GM21619 (cell line): ENCODE measurements around the gene TAOK2.
"Not testable (repeated sequence)": the region's sequence is repeated elsewhere in the genome, so short reads cannot be mapped to it uniquely, and the experiment has no call there.

ENCODE experiments used
- ATAC-seq: cut with Tn5 transposase; IDR thresholded peaks from one replicate; pipeline ENCODE4 v1.9.1; 2021; ENCODE audit not compliant: unreplicated experiment

TAOK2 gene

GRCh38 chr16:30018731-30019158, 45.1 kb downstream of the TAOK2 start:
- no peak for ATAC-seq

GRCh38 chr16:30022887-30023286, 49.2 kb downstream of the TAOK2 start, which contains the start of gene C16orf92:
Gene C16orf92 (plus strand): TSS chr16:30023198. CDS start chr16:30023341, 143 bp downstream.
- no peak for ATAC-seq

GRCh38 chr16:30023586-30023985, 49.9 kb downstream of the TAOK2 start:
- ATAC-seq, result no peak

- no peak for ATAC-seq
Observed at GRCh38 chr16:30024451-30024850, 50.8 kb downstream of the TAOK2 start.

- no peak for ATAC-seq
Observed at GRCh38 chr16:30025156-30025555, 51.5 kb downstream of the TAOK2 start.

- ATAC-seq, result no peak
Observed at GRCh38 chr16:30025574-30025973, 51.9 kb downstream of the TAOK2 start.

- no peak for ATAC-seq
Observed at GRCh38 chr16:30026449-30026848, 52.8 kb downstream of the TAOK2 start.

GRCh38 chr16:30027588-30028437, 54.1 kb downstream of the TAOK2 start:
- no peak for ATAC-seq

GRCh38 chr16:30028438-30029076, 54.9 kb downstream of the TAOK2 start:
- no peak for ATAC-seq

GRCh38 chr16:30030011-30030685, 56.5 kb downstream of the TAOK2 start:
- no peak for ATAC-seq

- no peak for ATAC-seq
Observed at GRCh38 chr16:30030841-30031413, 57.3 kb downstream of the TAOK2 start, which contains the start of gene TLCD3B. Gene TLCD3B (minus strand): TSS chr16:30031271. CDS start chr16:30030527, 744 bp downstream.

GRCh38 chr16:30031477-30031918, 57.8 kb downstream of the TAOK2 start:
- ATAC-seq, result no peak

GRCh38 chr16:30032083-30032819, 58.6 kb downstream of the TAOK2 start:
- ATAC-seq, result no peak

GRCh38 chr16:30033270-30033669, 59.6 kb downstream of the TAOK2 start:
- ATAC-seq, result no peak

- no peak for ATAC-seq
Observed at GRCh38 chr16:30040221-30040620, 66.6 kb downstream of the TAOK2 start.

GRCh38 chr16:30040690-30041089, 67.0 kb downstream of the TAOK2 start:
- ATAC-seq, result not testable (repeated sequence)

- no peak for ATAC-seq
Observed at GRCh38 chr16:30041841-30042240, 68.2 kb downstream of the TAOK2 start.
